Activated naive CD4-positive, alpha-beta T cell treated with anti-CD3 and anti-CD28 coated beads, Interleukin-2, amount 50 U/mL, for 72 hours (primary cell): ENCODE data around the gene DPYSL4. TPM values are rescaled to one million over a fixed set of nuclear protein-coding genes. Genes with fewer than 3 reads are reported as not detected.
"Not testable (repeated sequence)": the region's sequence is repeated elsewhere in the genome, so short reads cannot be mapped to it uniquely, and the experiment has no call there.

Experiments
- ATAC-seq, 2 donors: fragments of 150-1000 bp; cut with Tn5 transposase; 2 replicates each; pipeline ENCODE4 v1.10.0; 2021; ENCODE audit warnings: mild to moderate bottlenecking in 2 of 2, moderate library complexity in 2 of 2
- DNase-seq, 2 donors: peaks; one replicate each; pipeline ENCODE4 v3.0.0; 2021 to 2022; ENCODE audit warnings: low spot score in 2 of 2
- H3K27ac Mint-ChIP-seq, 2 donors: one replicate each; pipeline ENCODE4 v1.8.0; 2022; ENCODE audit warnings: mild to moderate bottlenecking in 2 of 2, mixed read lengths in 2 of 2
- H3K36me3 Mint-ChIP-seq, 2 donors: one replicate each; pipeline ENCODE4 v1.8.0; 2022; ENCODE audit warnings: mixed read lengths in 2 of 2
- H3K9me3 Mint-ChIP-seq, 2 donors: one replicate each; pipeline ENCODE4 v1.8.0; 2022; ENCODE audit warnings: mixed read lengths in 2 of 2
- total RNA-seq, 2 donors: library from RNA; stranded (reverse); gene quantifications; one replicate each; pipeline ENCODE4 v1.2.3, GENCODE V29; 2022

Gene DPYSL4
- total RNA-seq, 2 donors from 2014 or later: 2.8 to 65.2 TPM

DNA sequence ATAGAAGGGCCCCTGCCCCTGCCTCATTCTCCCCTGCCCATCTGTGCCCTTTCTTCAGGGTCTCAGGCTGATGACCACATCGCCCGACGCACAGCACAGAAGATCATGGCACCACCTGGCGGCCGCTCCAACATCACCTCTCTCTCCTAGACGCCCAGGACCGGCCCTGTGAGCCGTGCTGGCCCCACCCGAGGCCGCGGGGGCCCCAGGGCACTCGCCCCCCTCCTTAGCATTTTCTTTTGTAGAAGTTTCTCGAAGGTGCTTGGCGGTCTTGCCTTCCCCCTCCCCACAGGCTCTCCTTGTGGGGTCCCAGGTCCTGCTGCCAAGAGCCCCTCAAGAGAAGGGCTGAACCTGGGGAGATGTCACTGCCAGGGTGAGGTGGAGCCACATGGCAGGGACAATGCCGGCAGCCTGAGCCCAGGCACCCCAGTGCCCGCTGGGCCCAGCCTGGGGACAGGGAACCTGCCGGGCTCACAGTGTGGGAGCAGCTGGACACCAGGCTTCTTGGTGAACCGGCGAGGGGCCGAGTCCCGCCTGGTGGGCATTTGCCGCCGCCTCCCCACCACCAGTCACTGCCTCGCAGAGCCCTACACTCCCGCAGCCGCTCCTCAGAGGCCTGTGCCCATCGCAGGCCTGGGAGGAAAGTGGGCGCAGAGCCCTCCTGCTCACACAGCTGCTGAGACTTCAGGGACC lies 18.2 kb downstream of the DPYSL4 start:
- no peak for ATAC-seq
- H3K27ac Mint-ChIP-seq: peak overlapping the region in 1 of 2 donors; percentile 81
- no peaks in the 10 kb centered on the region for H3K9me3 Mint-ChIP-seq
- no peaks in the 10 kb centered on the region for H3K36me3 Mint-ChIP-seq
- no peak for DNase-seq

- ATAC-seq: no peak
- no peak for DNase-seq
- Mint-ChIP-seq H3K36me3 (no peaks in the 10 kb centered on the region), H3K9me3 (no peaks in the 10 kb centered on the region), H3K27ac (no peak overlapping the region)
Observed at GRCh38 chr10:132205650-132206376, 19.1 kb downstream of the DPYSL4 start.

DNA sequence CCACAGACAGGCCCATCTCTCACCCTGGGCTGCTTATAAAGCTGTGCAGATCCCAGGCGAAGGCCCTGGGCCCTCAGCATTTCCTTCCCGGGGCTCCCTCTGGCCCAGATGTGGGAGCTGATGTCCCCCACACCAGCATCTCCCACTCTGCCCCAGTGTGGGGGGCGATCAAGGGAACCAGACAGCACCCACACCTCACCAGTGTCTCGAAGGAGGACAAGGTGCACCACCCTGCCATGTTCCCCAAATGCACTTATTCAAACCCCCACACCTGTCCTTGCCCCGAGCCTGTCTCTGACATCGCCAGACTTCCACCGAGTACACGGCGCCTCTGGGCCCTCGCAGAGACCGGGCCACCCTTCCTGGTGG lies 19.6 kb downstream of the DPYSL4 start:
- Mint-ChIP-seq H3K27ac (peak overlapping the region in 1 of 2 donors; percentile 36), H3K9me3 (no peaks in the 10 kb centered on the region), H3K36me3 (no peaks in the 10 kb centered on the region)
- no peak for DNase-seq
- no peak for ATAC-seq

DNA sequence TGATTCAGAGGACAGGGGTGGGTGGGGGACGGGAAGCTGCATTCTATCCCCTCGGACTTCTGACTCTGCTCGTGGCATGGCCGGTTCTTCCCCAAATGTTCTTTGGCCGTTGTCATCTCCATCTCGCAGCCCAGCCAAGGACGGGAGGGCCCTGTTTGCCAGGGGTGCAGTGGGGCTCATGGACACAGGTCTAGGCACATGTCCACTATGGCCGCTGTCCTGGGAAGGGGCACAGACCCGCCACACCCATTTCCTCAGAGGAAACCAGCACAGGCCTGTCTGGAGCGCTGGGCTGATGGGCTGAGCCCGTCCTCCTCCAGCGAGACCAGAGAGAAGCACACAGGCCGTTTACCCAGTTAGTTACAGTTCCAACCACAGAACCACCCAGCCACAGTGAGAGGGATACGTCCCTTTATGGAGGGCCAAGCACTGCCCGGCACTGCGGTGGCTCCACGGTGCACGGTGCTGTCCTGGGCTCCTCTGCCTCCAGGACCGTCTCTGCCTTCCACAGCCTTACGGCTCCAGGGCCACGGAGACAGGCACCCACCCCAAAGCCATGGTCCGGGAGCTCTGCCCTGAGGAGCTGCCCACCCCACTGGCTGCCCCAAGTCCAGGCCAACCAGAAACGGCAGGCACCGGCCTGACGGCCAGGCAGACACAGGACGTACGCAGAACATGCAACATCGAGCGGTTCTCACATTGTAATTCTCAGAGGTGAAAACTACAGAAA lies 20.2 kb downstream of the DPYSL4 start:
- no peaks in the 10 kb centered on the region for H3K9me3 Mint-ChIP-seq
- DNase-seq (no peak), ATAC-seq (no peak)
- peaks cover 0 to under 1% of the 10 kb centered on the region in 2 donors for H3K36me3 Mint-ChIP-seq
- H3K27ac Mint-ChIP-seq: no peak overlapping the region

GRCh38 chr10:132207536-132208461 lies 21.1 kb downstream of the DPYSL4 start:
- Mint-ChIP-seq H3K36me3 (peaks cover 0 to 9% of the 10 kb centered on the region in 2 donors), H3K9me3 (no peaks in the 10 kb centered on the region), H3K27ac (no peak overlapping the region)
- DNase-seq (no peak), ATAC-seq (no peak)

DNA sequence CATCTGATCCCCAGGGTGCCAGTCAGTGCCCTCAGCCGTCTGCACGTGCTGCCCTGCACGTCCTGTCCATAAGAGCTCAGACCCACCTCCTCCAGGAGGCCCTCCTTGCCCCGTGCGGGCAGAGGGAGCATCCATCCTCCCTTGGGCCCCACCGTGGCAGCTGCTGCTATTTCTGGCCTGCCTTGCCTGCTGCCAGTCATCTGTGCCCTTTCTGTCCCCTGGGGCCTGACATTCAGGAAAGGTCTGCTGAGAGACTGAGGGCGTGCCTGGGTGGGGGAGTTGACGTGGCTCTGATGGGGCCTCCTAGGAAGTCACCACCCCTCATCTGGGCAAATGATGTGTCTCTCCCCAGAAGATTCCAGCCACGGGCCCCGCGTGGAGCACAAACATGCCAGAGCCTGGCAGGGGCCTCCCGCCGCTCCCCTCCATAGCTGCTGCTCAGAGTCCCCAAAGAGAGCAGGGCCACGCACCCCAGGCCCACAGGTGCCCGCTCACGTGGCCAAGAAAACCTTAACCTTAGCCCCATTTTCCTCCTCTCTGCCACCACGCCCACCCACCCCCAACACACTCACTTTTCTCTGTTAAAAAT lies 21.8 kb downstream of the DPYSL4 start:
- DNase-seq (no peak), ATAC-seq (no peak)
- Mint-ChIP-seq H3K36me3 (peaks cover 0 to 13% of the 10 kb centered on the region in 2 donors), H3K9me3 (peaks cover 2 to 3% of the 10 kb centered on the region in 2 donors), H3K27ac (peak overlapping the region in 1 of 2 donors; percentile 50)

GRCh38 chr10:132209130-132209529 lies 22.4 kb downstream of the DPYSL4 start:
- no peak for ATAC-seq
- H3K36me3 Mint-ChIP-seq: peaks cover 0 to 19% of the 10 kb centered on the region in 2 donors
- peak overlapping the region in 1 of 2 donors; percentile 50 for H3K27ac Mint-ChIP-seq
- no peak for DNase-seq
- peaks cover 6 to 7% of the 10 kb centered on the region in 2 donors for H3K9me3 Mint-ChIP-seq

GRCh38 chr10:132209978-132210530 lies 23.3 kb downstream of the DPYSL4 start:
- Mint-ChIP-seq H3K27ac (no peak overlapping the region), H3K9me3 (peaks cover 12% of the 10 kb centered on the region in 2 donors), H3K36me3 (peaks cover under 1 to 25% of the 10 kb centered on the region in 2 donors)
- ATAC-seq (no peak), DNase-seq (no peak)

GRCh38 chr10:132210766-132211165 lies 24.0 kb downstream of the DPYSL4 start:
- DNase-seq (no peak), ATAC-seq (no peak)
- no peak overlapping the region for H3K27ac Mint-ChIP-seq
- H3K36me3 Mint-ChIP-seq: peaks cover 7 to 32% of the 10 kb centered on the region in 2 donors
- H3K9me3 Mint-ChIP-seq: peaks cover 18% of the 10 kb centered on the region in 2 donors

DNA sequence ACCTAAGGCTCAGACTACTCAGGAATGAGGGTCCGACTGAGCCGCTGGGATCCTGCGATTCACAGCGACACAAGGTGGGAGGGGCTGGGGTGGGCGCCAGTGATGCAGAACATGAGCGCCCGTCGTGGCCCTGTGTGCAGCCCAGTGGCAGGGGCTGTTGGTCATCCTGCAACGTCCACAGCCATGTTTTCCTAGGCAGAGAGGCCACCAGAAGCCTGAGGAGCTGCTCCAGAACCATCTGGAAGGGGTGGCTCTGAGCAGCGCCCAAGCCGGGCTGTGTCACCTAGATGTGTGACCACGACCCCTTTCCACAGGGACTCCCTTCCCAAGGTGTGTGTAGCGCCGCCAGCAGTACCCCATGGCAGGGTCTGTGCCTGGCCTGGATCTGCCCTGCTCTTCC lies 24.5 kb downstream of the DPYSL4 start:
- H3K27ac Mint-ChIP-seq: no peak overlapping the region
- no peak for DNase-seq
- peak in 1 of 2 donors; percentile 23 for ATAC-seq
- H3K9me3 Mint-ChIP-seq: peaks cover 18% of the 10 kb centered on the region in 2 donors
- H3K36me3 Mint-ChIP-seq: peaks cover 12 to 34% of the 10 kb centered on the region in 2 donors

DNA sequence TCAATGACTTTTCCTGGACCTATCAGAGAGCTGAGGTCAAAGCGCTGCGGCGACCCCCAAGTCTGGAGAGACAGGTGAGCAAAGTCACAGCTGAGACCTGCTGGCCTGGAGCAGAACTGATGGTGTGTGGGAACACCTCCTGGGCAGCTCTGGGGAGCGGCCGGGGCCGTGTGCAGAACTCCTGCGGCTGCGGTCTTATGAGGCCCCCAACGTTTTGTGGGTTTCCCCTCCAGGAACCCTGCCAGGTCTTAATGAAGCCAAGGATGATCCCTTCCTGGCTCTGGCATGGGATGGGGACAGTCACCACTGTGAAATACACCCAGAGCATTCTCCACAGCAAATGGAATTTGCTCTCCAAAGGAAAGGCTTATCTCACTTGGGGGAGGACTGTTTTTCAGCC lies 26.1 kb downstream of the DPYSL4 start:
- ATAC-seq (no peak), DNase-seq (no peak)
- Mint-ChIP-seq H3K9me3 (peaks cover 18 to 26% of the 10 kb centered on the region in 2 donors), H3K36me3 (peaks cover 25 to 43% of the 10 kb centered on the region in 2 donors), H3K27ac (no peak overlapping the region)

DNA sequence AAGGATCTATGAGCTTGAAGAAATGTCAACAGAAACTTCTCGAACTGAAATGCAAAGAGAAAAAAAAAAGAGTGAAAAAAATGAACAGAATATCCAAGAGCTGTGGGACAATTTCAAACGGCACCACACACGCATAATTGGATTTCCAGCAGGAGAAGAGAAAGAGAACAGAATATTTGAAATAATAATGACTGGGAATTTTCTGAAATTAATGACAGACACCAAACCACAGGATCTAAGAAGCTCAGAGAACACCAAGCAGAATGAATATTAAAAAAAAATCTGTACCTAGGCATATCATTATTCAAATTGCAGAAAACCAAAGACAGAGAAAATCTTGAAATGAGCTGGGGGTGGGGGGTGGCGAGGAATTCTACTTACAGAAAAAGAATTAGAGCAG lies 27.2 kb downstream of the DPYSL4 start:
- ATAC-seq (no peak), DNase-seq (no peak)
- H3K9me3 Mint-ChIP-seq: peaks cover 18 to 26% of the 10 kb centered on the region in 2 donors

GRCh38 chr10:132216441-132216840 lies 29.7 kb downstream of the DPYSL4 start:
- H3K27ac Mint-ChIP-seq, ATAC-seq, DNase-seq: not testable (repeated sequence)
- Mint-ChIP-seq H3K9me3 (peaks cover 18 to 26% of the 10 kb centered on the region in 2 donors), H3K36me3 (peaks cover 31 to 50% of the 10 kb centered on the region in 2 donors)

More for the DNA sequence above, 27.2 kb downstream of the DPYSL4 start:
- Mint-ChIP-seq H3K36me3 (peaks cover 31 to 49% of the 10 kb centered on the region in 2 donors), H3K27ac (no peak overlapping the region)

DNA sequence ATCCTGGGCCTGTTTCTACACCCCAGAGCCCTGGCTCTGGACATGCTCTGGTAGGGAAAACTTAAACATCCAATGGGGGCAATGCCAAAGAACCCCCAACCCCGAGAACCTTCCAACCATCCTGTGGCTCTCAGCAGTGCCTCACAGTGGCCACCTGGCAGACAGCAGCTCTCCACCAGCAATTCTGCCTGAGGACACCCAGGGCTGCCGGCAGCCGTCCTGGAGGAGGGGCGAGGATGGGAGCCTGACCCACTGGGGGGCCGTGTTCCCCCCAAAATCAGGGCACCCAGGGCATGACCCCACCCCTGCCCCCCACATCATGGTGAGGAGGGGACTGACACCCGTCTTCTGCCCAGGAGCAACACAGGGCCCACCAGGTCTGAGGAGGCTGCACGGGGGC lies 32.7 kb downstream of the DPYSL4 start:
- ATAC-seq (no peak), DNase-seq (no peak)
- Mint-ChIP-seq H3K27ac (no peak overlapping the region), H3K9me3 (peaks cover 8 to 16% of the 10 kb centered on the region in 2 donors), H3K36me3 (peaks cover 27 to 31% of the 10 kb centered on the region in 2 donors)

- H3K9me3 Mint-ChIP-seq: peaks cover 6 to 14% of the 10 kb centered on the region in 2 donors
- peaks cover 25 to 31% of the 10 kb centered on the region in 2 donors for H3K36me3 Mint-ChIP-seq
- DNase-seq: no peak
- no peak for ATAC-seq
- H3K27ac Mint-ChIP-seq: no peak overlapping the region
Observed at GRCh38 chr10:132220061-132220460, 33.3 kb downstream of the DPYSL4 start.
